Measurements from ENCODE around the gene SH3D21.

The SH3D21 gene

DNA sequence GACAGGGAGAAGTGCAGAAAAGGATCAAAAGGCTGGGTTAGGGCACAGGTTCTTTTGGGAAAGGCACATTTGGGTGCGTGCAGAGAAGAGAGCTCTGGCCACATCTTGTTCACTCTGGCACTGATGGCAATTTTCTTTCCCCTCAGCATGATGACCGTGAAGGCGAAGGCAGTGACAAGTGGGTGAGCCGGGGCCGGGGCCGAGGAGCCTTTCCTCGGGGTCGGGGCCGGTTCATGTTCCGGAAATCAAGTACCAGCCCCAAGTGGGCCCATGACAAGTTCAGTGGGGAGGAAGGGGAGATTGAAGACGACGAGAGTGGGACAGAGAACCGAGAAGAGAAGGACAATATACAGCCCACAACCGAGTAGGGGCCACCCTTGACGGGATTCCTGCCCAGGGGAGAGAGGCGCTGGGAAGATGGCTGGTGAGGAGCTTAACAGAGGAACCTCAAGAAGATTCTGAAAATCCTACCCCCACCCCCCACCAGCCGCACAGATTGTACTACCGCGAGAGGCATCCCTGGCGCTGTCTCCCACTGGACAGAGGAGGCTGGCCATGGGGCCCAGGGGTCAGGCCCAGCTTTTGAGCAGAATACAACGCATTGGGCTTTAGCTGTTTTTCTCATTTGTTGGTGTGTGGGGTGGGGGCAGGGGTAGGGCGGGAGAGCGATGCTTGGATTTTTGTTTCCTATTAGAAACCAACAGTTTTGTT is 2.4 kb upstream of the SH3D21 start:
- DNase-seq, result no peak

DNA sequence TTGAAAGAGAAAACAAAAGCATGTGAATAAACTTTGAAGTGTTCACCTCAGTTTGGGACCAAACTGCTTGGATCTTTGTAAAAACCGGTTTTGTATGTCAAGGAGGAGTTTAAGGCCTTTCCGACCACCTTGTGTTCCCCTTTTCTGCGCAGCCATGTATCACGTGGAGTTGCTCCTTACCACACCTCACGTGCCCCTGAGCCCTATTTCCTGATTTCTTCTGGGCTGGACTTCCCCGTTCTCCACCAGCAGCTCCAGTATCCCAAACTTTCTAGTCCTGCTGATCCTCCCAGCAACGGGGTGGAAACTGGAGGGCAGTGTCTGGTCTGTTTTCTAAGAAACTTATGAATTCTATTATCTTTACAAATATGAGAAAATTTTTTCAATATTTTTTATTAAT is 1.6 kb upstream of the SH3D21 start:
- DNase-seq, result no peak

GRCh38 chr1:36304970-36305914 is 926 bp upstream of the SH3D21 start:
- no peak for DNase-seq

- DNase-seq, result no peak
These were observed 306 bp upstream of the SH3D21 start for GRCh38 chr1:36305915-36306209.

DNA sequence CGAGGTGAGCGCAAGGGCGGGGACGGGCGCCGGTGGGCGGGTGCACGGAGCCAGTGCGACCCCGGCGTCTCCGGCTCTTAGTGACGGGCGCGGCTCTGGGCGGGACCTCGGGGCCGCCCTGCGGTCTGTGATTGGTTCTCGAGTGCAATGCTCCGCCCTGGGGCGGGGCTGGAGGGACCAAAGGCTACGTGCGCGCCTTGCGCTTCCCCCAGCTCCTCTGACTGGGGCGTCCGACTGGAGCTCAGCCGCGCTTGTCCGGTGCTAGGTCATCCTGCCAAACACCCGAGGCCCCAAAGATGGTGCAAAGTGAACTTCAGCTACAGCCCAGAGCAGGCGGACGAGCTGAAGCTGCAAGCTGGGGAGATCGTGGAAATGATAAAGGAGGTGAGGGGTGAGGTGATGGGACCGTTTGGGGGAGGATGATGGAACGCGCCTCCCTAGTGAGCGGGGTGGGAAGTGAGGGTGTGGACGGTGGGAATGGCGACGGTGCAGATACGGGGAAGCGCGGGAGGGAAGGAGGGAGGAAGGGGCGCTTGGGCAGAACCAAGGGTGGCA is 811 bp downstream of the SH3D21 start:
- peak; percentile 95 for DNase-seq

DNA sequence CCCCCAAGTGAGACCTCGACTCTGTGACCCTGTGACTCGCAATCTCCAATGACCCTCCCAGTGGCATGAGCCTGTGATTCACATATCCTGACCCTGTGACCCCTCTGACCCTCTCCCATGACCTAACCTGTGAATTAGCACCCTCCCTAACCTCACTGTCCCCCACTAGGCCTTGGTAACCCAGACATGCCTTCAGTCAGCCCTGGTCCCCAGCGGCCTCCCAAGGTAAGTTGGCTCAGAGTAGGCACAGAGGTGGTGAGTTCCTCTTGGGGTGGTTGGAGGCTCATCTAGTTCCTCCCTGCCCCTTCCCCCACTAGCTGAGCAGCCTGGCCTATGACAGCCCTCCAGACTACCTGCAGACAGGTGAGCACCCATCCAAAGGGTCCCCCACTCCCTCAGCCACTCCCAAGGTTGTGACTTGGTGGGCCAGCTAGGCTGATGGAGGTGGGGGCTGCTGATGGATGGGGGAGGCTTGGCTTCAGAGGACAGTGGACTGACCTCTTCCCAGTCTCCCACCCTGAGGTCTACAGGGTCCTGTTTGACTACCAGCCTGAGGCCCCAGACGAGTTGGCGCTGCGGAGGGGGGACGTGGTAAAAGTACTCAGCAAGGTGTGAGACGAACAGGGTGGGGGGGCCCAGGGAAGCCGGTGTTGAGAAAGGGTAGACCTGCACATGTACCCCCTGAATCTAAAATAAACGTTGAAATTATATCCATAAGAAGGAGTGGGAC is 1.6 kb downstream of the SH3D21 start:
- no peak for DNase-seq

DNA sequence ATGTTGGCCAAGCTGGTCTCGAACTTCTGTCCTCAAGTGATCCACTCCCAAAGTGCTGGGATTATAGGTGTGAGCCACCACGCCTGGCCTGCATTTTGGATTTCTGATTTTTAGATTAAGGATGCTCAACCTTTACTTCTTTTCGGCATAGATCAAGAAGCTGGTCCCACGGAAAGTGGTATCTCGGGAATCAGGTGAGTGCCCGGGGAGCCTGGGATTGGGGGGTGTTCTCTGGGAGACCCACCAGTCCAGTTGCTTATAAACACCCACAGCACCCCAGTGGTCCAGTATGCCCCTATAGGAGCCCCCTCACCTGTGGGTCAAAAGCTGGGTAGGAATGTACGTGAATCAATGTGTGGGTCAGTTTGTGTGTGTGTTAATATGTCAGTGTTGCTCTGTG is 3.2 kb downstream of the SH3D21 start:
- DNase-seq, result no peak

GRCh38 chr1:36320291-36320761 is 14.2 kb downstream of the SH3D21 start:
- DNase-seq, result peak; percentile 11

DNA sequence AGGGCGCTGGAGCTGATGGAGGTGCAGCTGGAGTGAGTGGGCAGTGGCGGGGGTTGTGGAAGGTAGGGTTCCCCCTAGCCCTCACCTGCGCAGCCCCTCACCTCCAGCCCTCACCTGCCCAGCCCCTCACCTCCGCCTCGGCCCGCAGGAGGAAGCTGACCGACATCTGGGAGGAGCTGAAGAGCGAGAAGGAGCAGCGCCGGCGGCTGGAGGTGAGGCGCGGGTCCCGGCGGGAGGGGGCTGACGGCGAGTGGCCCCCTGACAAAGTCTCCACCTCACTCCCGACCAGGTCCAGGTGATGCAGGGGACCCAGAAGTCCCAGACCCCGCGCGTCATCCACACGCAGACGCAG is 14.6 kb downstream of the SH3D21 start:
- no peak for DNase-seq

DNA sequence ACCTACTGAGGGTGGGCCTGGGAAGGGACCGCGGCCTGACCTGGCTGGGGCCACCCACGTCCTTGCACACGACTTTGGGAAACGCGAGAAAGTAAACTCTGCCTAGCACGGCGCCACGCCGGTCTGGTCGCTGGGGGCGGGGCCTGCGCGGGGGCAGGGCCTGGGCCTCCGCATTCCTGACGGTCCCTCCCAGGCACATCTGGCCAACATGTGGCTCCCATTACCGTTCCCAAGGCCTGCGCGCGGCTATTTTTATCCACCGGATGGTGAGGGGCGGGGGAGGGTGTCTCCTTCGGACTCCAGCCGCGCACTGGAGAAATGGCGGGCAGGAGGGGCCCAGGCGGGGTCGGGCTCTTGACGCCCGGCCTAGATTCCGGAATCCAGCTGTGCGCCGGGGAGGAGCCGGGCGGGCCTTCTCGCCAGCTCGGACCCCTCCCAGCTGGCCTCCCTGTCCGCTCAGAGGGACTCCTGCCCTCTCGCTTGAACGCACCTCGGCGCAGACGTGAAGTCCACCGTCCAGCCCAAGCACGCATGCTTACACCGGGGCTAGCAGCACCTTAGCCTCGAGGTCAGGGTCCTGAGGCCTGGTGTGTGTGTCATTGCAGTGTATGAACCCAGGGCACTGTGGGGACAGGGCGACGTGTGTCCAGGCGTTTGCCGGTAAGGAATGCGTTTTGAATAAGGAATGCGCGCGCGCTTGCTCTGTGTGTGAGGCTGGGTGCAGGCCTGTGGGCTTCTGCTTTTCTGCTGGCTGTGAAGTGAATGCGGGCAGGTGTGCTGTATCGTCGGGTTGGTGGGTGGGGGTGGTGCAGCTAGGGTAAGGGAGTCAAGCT is 15.2 kb downstream of the SH3D21 start:
- DNase-seq, result peak; percentile 36

- DNase-seq, result no peak
These were observed 16.0 kb downstream of the SH3D21 start for GRCh38 chr1:36322041-36322785.

- peak; percentile 41 for DNase-seq
These were observed 16.8 kb downstream of the SH3D21 start for GRCh38 chr1:36322786-36323635.

- peak; percentile 53 for DNase-seq
These were observed 17.6 kb downstream of the SH3D21 start, which contains the start of gene EVA1B for GRCh38 chr1:36323636-36324352. EVA1B (minus strand) TSS chr1:36323645; CDS start chr1:36323037, 608 bp downstream.

GRCh38 chr1:36324353-36324703 is 18.2 kb downstream of the SH3D21 start:
- DNase-seq, result no peak

DNA sequence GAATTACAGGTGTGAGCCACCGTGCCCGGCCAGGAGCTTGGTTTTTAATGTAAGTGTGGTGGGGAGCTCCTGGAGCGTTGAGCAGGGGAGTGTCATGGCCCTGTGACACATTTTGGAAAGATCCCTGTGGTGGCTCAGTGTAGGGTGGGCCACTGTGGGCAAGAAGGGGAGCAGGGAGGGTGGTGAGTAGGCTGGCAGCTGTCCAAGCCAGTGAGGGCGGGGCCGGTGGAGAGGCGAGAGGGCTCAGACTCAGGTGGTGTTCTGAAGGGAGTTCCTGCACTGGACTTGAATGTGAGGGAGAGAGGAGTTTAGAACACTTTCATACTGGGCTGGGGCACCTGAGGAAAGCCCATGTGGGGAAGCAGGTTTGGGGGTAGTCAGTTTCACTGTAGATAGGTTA is 20.3 kb downstream of the SH3D21 start:
- no peak for DNase-seq

- no peak for DNase-seq
These were observed 21.4 kb downstream of the SH3D21 start for GRCh38 chr1:36327421-36328087.

GRCh38 chr1:36328088-36328480 is 21.9 kb downstream of the SH3D21 start:
- no peak for DNase-seq

DNA sequence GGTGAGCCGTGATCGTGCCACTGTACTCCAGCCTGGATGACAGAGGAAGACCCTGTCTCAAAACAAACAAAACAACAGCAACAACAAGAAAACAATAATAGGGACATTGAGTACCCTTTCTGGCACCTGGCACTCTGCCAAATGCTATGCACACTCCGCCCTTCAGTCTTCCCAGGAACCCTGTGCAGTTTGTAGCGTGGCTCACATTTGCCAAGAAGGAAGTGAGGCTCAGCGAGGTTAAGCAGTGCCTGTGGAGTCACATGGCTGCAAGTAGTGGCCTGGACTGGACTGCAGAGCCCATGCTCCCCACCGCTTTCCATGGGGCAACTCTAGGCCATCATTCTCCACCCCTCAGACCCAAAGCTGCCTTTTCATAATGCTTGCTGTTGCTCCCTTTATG is 22.5 kb downstream of the SH3D21 start:
- DNase-seq, result no peak

DNA sequence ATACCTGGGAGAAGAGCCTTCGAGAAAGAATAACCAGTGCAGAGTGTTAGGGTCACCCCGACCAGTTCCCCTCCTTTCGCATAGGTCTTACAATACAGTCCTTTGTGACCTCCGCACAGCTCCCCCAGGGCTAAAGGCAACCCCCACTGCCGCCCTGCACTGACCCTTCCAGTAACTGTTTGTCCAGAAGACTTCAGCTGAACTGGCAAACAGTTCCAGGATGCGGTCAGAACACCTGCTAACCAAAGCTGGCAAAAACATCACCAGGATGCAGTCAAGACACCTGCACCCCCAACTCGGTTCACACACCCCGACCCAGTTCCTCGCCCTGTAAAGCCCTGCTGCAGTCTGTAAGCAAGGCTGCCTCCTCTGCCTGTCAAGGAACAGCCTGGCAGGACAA is 23.6 kb downstream of the SH3D21 start:
- no peak for DNase-seq

All from CD4-positive, alpha-beta T cell treated with Interleukin-10 for 1 hour (primary cell).